G401.6 (cell line): ENCODE results near the gene NUDT17.
"Not testable (repeated sequence)": the region's sequence is repeated elsewhere in the genome, so short reads cannot be mapped to it uniquely, and the experiment has no call there.

Source experiments
- FAIRE-seq: peaks from 2 replicates; lab custom pipeline; 2012; peaks lifted over from hg19 to GRCh38; lab: Jason Lieb, UNC

The NUDT17 gene

DNA sequence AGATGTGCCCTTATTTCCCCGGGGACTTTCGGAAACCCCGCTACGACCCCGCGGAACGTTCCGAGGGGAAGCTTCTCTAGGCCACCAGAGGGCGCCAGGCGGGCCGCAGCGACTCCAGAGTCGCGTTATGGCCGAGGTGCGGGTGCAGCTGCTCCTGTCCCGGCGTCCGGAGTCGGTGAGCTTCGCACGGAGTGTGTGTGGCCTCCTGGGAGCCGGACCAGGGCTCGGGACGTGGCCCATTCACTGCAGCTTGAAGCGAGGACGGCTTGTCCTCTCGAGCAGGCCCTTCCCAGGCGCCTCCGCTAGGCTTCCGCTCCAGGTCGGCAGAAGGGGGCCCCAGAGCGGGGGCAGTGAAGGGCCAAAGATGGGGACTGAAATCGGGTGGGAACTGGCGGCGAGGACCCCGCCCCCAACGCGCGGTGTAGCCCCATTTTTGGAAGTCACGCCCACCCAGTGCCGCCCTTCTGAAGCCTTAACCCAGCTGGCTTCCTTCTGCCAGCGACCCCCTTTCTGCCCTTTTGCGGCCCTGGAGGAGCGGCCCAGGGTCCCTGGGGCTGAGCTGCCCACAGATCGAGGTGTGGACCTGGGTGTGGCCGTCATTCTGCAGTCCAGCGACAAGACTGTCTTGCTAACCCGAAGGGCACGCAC lies at the start of gene NUDT17:
Gene NUDT17 (plus strand): TSS at position 117 of the 648 bp plus-strand sequence. CDS start 11 bp downstream, at position 128.
- FAIRE-seq: no peak

DNA sequence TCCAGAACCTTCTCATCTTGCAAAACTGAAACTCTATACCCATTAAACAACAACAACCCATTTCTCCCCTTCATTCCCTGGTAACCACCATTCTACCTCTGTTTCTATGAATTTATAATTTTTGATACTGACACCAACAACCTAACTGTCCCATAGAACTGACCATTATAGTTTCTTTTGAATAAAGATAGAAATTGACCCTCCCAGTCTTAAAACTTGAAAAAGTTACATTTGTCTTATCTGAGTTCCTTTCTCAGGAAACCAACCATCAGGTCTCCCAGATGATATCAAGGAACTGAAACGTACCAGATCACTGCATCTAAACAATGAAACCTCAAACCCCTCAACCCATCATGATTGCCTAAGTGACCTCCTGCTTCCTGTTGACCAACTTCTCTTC lies 48.7 kb upstream of the NUDT17 start:
- no peak for FAIRE-seq

DNA sequence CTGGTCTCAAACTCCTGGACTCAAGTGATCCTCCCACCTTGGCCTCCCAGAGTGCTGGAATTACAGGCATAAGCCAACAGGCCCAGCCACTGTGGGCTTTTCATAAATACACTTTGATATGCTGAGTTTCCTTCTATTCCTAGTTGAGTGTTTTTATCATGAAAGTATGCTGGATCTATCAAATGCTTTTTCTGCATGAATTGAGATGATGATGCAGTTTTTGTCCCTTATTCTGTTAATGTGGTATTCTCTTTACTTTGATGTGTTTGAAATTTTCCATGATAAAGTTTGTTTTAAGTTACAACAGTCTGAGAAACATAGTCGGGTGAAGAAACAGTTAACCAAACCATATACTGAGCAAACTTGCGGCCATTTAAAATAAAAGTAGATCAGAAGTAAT lies 45.6 kb upstream of the NUDT17 start:
- no peak for FAIRE-seq

GRCh38 chr1:145804235-145805045 lies 41.0 kb upstream of the NUDT17 start:
- FAIRE-seq: no peak

GRCh38 chr1:145805057-145805456 lies 40.4 kb upstream of the NUDT17 start:
- FAIRE-seq: no peak

DNA sequence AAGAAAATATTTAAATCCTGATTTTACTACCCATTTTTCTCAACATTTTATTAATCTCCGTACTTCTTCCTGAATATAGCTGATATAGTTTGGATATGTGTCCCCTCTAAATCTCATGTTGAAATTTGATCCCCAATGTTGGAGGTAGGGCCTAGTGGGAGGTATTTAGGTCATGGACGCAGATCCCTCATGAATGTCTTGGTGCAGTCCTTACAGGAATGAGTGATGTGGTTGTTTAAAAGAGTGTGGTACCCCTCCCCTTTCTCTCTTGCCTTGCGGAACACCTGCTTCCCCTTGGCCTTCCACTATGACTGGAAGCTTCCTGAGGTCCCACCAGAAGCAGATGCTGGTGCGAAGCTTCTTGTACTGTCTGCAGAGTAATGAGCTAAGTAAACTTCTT lies 39.0 kb upstream of the NUDT17 start:
- no peak for FAIRE-seq

GRCh38 chr1:145806844-145807243 lies 38.6 kb upstream of the NUDT17 start:
- FAIRE-seq: no peak

GRCh38 chr1:145812977-145813810 lies 32.2 kb upstream of the NUDT17 start:
- FAIRE-seq: not testable (repeated sequence)

- not testable (repeated sequence) for FAIRE-seq
Measured at GRCh38 chr1:145818095-145818494, 27.3 kb upstream of the NUDT17 start.

GRCh38 chr1:145822779-145823331 lies 22.6 kb upstream of the NUDT17 start:
- FAIRE-seq: not testable (repeated sequence)

- FAIRE-seq: peak; percentile 36
Measured at GRCh38 chr1:145823565-145824498, 21.6 kb upstream of the NUDT17 start, which contains the start of the genes POLR3C and RNF115. POLR3C (plus strand) TSS chr1:145824200; CDS start chr1:145825777, 1,577 bp downstream. RNF115 (minus strand) TSS chr1:145824095; CDS start chr1:145823873, 222 bp downstream.

DNA sequence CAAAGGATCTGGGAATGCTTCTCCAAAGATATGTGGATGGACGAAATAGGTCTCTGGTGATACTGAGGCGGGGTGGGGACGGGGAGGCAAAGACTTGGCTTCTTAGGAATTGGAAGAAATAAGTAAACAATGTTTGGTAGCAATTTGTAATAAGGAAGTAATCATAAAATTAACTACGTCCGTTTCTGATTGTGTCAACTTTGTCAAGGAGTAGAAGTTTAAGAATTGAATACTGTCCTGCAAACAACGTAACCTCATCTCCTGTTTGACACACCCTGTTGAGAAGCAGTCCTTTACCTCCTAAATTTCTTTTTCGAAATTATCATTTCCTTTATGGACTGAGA lies 21.0 kb upstream of the NUDT17 start:
- FAIRE-seq: no peak

DNA sequence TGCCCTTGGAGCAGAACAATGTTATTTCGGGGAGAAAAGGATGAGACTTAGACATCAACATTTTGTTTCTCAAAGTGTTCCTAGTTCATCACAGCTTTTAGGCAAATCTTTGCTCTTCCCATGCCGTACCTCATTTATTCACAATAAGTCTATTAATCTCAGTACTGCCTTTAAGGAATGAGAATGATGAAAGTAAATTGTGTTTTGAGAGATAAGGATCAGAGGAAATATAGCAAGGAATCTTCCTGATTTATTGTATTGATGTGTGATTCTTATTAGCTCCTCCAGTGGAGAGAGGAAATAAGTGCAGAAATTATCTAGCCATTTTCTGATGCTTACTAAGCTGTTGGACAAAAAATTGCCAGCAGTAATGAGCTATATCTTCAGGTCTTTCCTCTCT lies 19.4 kb upstream of the NUDT17 start:
- no peak for FAIRE-seq

- FAIRE-seq: no peak
Measured at GRCh38 chr1:145827966-145828365, 17.5 kb upstream of the NUDT17 start.

GRCh38 chr1:145828367-145829026 lies 16.9 kb upstream of the NUDT17 start:
- FAIRE-seq: no peak

DNA sequence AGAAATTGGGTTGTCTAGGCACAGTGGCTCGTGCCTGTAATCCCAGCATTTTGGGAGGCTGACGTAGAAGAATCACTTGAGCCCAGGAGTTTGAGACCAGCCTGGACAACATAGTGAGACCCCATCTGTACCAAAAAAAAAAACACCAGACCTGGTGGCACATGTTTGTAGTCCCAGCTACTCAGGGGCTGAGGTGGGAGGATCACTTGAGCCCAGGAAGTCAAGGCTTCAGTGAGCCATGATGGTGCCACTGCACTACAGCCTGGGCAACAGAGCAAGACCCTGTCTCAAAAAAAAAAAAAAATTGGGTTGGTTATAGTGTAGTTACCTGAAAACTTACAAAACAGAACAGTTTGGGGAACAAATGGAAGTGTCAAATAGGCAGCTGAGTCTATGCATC lies 14.6 kb upstream of the NUDT17 start:
- not testable (repeated sequence) for FAIRE-seq

DNA sequence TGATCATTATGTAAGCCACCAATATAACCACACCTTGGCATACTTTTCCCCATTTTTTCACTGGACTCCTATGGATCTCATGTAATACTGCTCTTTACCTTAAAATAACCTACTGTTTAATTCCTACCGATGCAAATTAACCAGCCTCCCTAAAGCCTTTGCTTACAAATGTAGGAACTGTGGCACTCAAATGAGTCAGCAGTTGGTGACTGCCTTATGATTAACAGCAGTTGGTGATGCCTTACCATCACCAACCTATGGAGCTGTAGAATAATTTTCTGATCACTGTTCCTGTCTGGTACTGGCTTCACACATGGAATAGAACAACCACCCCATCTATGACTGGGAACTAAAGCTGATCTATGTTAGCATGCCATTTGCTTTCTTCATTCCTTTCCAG lies 7.8 kb upstream of the NUDT17 start:
- FAIRE-seq: no peak

- no peak for FAIRE-seq
Measured at GRCh38 chr1:145843031-145843430, 2.4 kb upstream of the NUDT17 start.

DNA sequence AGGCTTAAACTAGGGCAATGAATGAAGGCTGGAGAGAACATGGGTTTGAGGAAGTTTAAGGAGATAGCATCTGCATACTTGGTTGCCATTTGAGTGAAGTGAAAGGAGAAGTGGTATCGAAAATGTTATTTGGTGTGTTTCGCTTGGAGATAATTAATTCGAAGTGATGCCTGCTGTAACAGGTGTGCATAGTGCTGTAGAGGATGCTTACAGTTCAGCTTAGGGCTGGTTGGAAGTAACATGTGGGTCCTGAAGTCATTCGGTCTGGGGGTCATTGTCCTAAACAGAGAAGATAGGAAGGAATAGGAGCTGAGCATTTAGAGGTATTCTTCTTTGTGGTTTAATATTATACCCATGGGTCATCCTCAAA lies 301 bp upstream of the NUDT17 start:
- no peak for FAIRE-seq

GRCh38 chr1:145846201-145846612 lies 777 bp downstream of the NUDT17 start:
- FAIRE-seq: no peak

- FAIRE-seq: no peak
Measured at GRCh38 chr1:145847827-145848226, 2.4 kb downstream of the NUDT17 start.
